HT1080 (cell line): ENCODE data around the gene NDUFV3. TPM values are rescaled to one million over a fixed set of nuclear protein-coding genes. Genes with fewer than 3 reads are reported as not detected.
"Not testable (repeated sequence)": the region's sequence is repeated elsewhere in the genome, so short reads cannot be mapped to it uniquely, and the experiment has no call there.

Experiments
- DNase-seq: peaks from one replicate; pipeline ENCODE4 v3.0.0-alpha.2; 2015; ENCODE audit warnings: low read depth
- polyA plus RNA-seq, 2 experiments: library from polyadenylated mRNA; depleted of rRNA; stranded (reverse); fragments of >200 nt; gene quantifications; 2 replicates each; pipeline ENCODE4 v1.2.3, GENCODE V29; 2015
- total RNA-seq: library from RNA; depleted of rRNA; stranded (reverse); fragments of >200 nt; shearing (Covaris generic); gene quantifications from 2 replicates; pipeline ENCODE4 v1.2.3, GENCODE V29; 2014; rRNA removed

The NDUFV3 gene
- total RNA-seq = 57.5 and 64.9 TPM in 2 replicates
- polyA plus RNA-seq (2015; cell fraction: cytosol; rRNA removed) = 37.9 and 39.7 TPM in 2 replicates
- polyA plus RNA-seq (2015; cell fraction: nucleus; rRNA removed) = 49.5 and 52.0 TPM in 2 replicates

DNA sequence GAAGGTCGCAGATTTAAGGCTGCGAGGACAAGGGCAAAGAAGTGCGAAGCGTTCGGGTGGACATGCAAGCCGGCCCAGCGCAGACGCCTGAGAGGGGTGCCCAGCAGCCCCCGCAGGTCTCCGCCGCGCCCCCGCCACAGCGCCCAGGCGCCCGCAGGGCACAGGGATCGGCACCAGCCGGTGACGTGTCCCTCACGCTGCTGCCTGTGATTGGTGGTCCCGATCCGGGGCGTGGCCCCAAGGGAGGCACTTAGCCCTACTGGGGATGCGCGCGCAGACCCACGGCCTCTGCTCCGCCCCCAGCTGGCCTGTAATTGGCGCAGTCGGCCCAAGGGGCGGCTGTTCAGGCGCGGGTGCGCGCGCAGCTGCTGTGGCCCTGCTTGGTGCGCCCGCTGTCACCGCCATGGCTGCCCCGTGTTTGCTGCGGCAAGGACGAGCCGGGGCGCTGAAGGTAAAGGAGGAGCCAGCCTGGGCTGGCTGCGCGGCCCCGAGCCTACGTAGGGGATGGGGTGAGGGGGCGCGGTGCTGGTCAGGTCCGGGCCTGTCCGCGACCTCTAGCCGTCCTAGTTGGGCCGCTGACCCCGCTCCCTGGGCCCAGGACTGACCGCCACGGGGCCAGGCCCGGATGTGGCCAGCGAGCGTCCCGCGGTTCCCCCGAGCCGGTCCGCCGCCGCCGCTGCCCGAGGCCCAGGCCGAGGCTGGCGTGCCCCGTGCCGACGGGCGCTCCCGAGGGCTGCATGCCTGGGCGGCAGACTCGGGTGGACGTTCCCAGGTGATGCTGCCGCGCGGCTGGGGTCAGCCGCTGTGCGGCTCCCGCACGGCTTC lies at the start of gene NDUFV3:
TSS of gene NDUFV3 (plus strand) at position 379 of the 825 bp plus-strand sequence. CDS start at position 404, 25 bp downstream.
- DNase-seq = peak; percentile 98

- DNase-seq = no peak
These were observed 48.5 kb upstream of the NDUFV3 start for GRCh38 chr21:42844411-42845113.

GRCh38 chr21:42845296-42845965 lies 47.7 kb upstream of the NDUFV3 start:
- no peak for DNase-seq

- DNase-seq = no peak
These were observed 46.9 kb upstream of the NDUFV3 start for GRCh38 chr21:42846221-42846620.

- DNase-seq = no peak
These were observed 45.9 kb upstream of the NDUFV3 start for GRCh38 chr21:42847051-42847707.

GRCh38 chr21:42847726-42848125 lies 45.4 kb upstream of the NDUFV3 start:
- no peak for DNase-seq

GRCh38 chr21:42848144-42848931 lies 44.8 kb upstream of the NDUFV3 start:
- not testable (repeated sequence) for DNase-seq

DNA sequence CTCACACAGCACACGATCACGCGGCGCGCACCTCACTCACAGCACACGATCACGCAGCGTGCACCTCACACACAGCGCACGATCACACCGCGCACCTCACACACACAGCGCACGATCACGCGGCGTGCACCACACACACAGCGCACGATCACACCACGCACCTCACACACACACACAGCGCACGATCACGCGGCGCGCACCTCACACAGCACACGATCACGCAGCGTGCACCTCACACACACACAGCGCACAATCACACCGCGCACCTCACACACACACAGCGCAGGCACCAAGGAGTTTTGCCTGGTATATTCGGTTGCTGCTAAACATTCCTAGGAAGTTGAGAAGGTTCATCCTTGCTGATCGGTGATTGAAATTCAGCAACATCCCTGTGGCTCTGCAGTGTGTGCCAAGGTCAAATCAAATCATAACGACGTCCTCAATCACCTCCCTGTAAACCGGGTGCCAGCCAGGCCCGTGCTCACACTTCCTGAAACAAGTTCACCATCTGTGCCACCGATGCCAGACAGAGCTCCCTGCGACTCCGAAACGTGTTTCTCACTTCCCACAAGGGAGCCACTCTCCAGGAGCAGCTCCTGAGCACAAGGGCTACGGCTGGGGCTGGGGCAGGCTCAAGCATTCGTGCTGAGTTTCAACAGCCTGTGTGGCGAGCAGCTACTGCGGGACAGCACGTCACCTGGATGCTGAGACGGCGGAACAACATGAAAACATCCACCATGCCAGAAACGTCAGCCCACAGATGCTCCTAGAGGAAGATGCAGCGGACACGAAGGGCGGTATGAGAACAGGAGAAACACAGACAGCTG lies 44.0 kb upstream of the NDUFV3 start:
- DNase-seq = no peak

GRCh38 chr21:42849759-42850412 lies 43.2 kb upstream of the NDUFV3 start:
- no peak for DNase-seq

GRCh38 chr21:42850463-42850862 lies 42.6 kb upstream of the NDUFV3 start:
- DNase-seq = no peak

DNA sequence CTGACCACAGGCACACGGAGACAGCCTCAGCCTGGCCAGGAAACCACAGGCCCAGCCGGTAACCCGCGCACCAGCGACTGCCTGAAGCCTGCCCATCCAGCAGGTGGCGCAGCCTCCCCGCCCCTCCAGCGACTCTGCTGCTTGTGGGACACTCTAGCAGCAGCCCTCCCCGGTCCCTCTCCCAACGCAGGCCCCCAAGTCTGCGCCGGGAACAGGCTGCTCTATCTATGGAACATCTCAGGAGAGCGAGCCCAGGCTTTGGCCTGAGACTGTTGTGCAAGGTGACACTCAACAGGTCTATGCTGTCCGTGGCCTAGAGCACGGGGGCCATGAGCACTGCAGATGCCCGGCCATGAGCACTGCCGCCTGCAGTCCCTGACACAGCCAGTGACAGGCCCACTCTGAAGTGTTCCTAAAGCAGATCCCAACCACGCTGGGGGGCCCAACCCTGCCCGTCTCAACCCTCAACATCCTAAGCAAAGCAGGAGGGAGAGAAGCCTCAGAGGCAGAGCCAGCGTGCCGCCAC lies 42.2 kb upstream of the NDUFV3 start:
- DNase-seq = peak; percentile 32

- no peak for DNase-seq
These were observed 41.1 kb upstream of the NDUFV3 start for GRCh38 chr21:42851812-42852665.

DNA sequence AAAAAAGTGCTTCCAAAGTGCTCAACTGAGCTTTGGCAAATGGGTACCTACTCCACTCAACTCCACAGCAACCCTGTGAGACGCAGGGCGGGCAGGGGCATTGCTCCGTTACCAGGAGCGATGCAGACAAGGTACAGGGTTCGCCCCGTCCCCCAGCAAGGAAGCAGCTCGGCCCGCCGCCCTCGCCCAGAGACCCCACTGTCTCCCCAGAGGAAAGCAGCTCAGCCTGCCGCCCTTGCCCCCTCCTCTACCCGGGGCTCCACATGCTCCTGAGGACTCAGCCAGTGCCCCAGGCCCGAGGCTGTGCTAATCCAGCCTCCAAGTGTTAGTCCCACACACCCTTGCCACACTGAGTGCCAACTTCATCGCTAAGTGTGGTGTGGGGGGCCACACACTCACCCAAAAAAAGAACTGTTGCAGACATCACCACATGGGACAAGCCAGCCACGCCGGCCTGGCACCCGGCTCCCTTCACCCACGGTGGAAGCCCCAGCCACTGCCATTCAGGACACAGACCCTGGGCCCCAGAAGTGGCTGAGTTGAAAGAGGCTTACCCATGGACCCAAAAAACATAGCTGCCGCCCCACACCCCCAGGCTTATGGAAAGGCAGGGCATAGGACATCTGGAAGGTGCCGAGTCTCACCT lies 40.1 kb upstream of the NDUFV3 start:
- no peak for DNase-seq

DNA sequence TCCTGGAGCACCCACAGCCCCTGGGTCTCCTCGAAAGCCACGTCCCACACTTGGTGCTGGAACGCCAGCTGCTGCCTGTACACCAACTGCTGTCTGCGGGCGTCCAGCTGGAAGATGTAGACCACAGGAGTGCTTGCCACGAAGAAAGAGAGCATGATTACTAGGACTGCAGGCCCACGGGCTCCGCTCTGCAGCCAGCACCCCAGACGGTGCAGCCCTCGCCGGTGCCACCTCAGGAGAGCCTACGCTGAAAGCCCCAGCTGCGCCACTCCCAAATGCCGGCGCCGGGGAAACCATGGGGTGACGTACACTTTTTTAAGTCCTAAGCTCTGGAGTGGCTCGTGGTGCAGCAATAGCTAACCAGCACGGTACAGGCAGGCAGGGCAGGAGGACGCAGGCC lies 39.5 kb upstream of the NDUFV3 start:
- no peak for DNase-seq

DNA sequence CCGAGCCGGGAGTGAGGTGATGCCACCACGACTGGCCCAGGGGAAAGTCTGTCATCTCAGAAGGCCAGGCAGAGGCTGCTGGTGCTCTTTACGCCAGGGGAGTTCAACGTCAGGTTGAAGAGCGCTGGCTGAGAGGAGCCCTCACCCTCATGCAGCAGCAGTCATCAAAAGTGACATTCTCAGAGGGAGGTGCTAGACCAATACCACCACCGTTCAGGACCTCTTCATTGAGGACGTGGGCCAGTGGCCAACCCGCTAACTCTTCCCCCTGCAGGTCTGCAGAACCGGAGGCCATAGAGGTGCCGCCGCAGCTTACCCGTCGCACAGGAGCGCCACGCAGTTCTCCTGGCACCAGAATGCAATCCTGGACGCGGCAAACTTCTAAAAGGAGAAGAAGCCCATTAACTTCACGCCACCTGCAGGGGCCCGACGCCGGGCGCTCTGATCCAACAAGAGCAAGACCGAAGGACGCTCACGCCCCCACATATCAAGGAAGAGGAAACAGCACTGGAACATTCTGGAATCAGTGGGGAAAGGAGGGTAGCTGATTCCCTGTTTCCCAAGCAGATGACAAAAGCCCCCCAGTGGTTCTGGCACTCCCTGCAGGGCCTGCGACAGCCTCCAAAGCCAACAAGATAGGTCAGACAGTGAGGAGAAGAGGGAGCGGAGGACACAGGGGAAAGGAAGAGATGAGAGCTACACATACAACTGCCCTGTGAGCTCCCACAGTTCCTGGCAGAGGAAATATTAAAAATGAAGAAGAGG lies 38.7 kb upstream of the NDUFV3 start:
- no peak for DNase-seq

GRCh38 chr21:42855171-42855936 lies 37.8 kb upstream of the NDUFV3 start:
- no peak for DNase-seq
